Right renal cortex interstitium (tissue), 3 donors: ENCODE measurements around the gene ETV6. TPM values are rescaled to one million over a fixed set of nuclear protein-coding genes. Genes with fewer than 3 reads are reported as not detected.
A peak's percentile ranks its signal among the peaks of the same experiment; 100 is the strongest.
"Not testable (repeated sequence)": the region's sequence is repeated elsewhere in the genome, so short reads cannot be mapped to it uniquely, and the experiment has no call there.

Experiments
- DNase-seq, 3 donors: peaks; one replicate each; pipeline ENCODE4 v3.0.0-alpha.2; 2013; ENCODE audit warnings: low read depth in 3 of 3, low spot score in 2 of 3
- polyA plus RNA-seq, 3 donors: library from polyadenylated mRNA; unstranded; fragments of 120-200 nt; gene quantifications; one replicate each; pipeline ENCODE4 v1.2.1, GENCODE V29; 2013; ENCODE audit not compliant: insufficient read length in 3 of 3

The ETV6 gene
- 10 to 100 TPM; 12.8 to 13.3 (median 13.0) TPM for polyA plus RNA-seq

DNA sequence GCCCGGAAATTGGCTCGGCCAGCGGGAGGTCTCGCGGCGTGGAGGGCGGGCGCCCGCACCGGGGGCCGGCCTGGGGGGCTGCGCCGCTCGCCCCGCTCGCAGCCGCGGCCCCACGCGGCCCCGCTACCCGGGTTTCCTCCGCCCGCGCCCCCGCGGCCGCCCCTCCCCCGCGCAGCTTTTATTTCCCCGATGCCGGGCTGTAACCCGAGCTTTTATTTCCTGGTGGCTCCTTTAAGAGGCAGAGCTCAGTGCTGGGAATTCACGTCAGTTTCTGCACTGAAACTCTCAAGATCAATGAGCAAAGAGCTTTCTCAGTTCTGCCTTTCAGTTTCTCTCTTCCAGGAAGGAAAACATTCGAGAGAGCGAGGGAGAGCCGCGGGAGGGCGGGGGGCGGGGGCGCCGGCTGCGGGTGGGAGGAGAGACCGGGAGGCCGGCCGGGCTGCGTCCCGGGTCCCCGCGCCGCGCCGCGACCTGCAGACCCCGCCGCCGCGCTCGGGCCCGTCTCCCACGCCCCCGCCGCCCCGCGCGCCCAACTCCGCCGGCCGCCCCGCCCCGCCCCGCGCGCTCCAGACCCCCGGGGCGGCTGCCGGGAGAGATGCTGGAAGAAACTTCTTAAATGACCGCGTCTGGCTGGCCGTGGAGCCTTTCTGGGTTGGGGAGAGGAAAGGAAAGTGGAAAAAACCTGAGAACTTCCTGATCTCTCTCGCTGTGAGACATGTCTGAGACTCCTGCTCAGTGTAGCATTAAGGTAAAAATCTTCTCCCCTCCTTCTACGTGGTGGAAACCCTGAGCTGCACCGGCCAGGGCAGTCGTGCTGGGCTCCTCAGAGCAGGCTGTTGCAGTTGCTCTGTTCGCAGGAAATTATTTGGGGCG lies at the start of gene ETV6:
ETV6 (plus strand) TSS at position 262 of the 873 bp plus-strand sequence; CDS start at position 716, 454 bp downstream.
- peak in 2 of 3 donors; percentile 65 to 74 for DNase-seq

DNA sequence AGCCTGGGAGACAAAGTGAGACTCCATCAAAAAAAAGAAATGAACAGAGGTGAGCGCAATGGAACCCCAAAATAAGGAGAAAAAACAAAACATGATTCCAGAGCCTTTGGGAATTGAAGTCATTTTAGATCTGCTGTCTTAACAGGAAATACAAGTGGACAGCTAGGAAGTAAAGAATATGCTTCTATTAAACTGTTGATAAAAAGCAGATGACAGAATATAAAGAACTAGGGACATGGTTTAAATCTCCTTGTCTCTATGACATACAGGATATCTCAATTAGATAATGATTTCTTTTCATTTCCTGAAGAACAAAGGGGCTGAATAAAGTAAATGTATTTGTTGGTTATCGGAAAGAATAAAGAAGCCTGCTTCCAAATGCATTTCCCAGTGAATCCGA lies 49.3 kb upstream of the ETV6 start:
- no peak for DNase-seq

DNA sequence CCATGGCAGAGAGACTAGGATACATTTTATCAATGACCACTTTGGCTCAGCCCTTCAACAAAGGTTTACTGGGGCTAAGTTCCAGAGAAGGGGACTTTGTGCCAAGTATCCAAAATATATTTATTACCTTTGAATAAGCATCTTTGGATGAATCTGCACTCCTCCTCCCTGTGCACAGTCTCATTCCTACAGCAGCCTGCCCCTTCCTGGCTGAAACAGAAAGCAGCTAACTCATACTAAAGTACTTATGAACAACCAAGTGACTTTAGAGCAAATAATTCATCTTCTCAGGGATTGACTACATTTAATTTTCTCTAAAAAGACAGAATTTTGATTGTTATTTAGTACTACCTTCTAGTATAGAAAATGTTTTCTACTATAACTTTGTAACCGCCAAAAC lies 47.8 kb upstream of the ETV6 start:
- no peak for DNase-seq

DNA sequence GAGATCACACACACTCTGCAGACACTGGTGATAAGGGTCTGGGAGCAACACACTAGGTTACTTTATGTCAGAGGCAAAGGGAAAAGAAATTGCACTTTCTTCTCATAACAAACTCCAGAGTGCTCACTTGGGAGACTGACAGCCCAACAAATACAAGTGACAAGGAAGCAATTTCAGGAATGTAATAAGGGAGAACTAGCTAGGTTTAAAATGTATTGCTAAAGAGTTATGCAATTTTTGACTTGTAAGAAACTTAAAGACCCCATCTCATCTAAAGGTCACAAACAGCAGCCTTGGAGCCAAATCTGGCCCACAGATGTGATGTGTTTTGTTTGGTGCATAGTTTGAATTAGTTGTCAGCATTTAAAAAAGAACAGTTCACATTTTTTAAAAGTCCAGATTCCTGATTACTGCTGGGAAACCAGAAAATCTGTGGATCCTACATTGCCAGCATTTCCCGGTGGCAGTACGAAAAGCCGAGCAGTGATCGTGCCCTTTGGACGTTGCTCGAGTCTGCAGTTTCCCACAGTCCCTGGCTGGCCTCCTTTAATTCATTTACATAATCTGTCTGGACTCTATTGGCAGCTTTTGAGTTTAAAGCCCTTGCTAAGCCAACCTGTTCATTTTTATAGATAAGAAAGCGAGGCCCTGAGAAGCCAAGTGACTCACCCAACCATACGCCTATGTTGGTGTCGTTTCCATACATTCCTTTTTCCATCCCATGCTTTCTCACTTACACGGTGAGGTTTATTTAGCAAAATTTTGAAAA lies 42.0 kb upstream of the ETV6 start:
- DNase-seq, result no peak

DNA sequence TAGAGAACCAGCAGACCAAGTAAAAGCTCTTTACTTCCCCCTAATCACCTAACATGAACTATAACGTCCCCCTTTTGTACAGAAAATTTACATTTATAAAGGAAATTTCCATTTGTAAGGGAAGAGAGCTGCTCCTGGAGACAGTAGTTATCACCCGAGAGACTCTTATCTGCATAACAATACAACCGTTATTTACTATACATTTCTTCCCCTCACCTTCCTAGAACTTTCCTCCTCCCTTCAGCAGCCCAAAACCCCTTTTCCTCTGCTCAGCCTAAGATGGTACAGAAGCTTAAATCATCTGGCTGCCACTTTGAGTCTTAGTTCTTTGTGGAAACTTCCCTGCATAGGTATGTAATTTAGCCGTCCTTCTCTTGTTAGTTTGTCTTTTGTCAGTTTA lies 40.4 kb upstream of the ETV6 start:
- DNase-seq, result no peak

DNA sequence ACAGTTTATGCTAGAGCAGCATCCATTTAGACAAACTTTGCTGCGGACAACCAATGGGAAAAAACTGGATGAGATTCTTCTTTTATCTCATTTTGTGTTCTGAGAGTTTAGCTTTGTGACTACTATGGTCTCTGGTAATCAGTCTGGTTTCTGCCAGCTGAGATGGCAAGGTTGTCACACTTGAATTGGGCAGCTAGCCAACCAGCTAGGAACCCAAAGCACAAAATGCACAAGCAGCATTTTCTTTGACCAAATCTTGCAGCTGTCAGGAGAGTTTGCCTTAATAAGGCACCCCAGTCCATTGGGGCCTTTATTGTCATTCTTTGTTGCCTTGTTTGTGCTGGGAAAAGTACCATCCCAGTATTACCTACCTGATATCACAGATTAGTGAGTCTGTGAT lies 34.0 kb upstream of the ETV6 start:
- no peak for DNase-seq

DNA sequence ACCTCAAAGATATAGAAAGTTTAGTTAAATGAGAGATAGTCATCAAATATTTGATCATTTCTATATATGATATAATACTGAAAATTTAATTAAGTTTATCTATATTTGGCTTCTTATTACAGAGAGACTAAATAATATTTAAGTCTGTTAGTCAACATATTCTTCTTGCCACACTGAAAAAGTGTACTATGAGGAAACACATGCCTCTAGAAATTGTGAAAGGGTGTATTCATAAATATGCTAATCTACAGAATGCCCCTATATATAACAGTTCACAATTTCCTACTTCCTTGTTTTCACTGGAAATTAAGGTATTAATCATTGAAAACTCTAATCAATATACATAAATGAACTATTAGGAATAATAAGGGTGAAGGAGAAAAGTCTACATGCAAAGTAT lies 31.4 kb upstream of the ETV6 start:
- DNase-seq, result no peak

DNA sequence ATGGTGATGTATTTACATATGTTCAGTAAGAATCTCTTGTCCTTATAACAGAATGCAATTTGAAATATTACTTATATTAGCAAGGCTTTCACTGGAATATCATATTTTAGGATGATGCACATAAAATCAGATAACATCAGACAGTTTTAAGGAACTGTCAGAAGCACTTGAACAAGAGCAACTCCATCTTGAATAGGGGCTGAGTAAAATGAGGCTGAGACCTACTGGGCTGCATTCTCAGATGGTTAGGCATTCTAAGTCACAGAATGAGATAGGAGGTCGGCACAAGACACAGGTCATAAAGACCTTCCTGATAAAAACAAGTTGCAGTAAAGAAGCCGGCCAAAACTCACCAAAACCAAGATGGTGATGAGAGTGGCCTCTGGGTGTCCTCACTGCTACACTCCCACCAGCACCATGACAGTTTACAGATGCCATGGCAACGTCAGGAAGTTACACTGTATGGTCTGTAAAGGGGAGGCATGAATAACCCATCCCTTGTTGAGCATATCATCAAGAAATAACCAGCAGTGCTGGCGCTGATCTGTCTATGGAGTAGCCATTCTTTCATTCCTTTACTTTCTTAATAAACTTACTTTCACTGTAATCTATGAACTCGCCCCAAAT lies 27.6 kb upstream of the ETV6 start:
- DNase-seq, result no peak

DNA sequence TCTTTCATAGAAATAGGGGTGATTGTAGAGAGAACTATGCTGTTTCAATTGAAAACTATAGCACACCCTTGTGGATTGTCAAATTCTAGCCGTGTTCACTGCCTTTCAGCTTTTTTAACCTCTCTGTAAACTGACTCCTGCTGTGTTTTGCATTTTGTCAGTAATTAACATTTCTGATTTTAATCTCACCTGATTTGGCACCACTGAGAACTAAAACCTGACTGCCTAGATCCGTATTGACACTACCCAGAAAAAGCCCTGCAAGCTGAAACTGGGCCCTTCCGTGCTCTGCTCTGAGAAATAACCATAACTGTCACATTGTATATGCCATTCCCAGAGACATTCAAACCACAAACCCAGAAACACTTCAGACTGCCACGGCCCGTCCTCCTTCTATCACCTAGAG lies 26.6 kb upstream of the ETV6 start:
- no peak for DNase-seq

DNA sequence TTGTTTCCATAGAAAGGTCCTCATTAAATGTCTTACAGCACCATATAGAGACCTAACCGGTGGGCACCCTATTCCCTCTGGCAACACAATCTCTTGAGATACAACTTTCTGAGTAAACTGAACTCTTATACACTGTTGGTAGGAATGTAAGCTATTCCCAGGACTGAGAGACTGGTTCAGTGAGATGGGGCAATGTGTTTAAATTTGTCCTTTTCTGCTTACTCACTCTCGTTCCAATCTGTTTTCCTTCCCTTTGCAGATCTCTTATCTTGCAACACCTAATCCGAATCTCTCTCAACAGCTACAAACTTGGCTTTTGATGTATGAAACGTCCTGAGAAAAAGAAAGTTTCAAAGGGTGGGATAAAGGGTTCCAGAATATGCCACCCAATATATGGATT lies 26.1 kb upstream of the ETV6 start:
- no peak for DNase-seq

DNA sequence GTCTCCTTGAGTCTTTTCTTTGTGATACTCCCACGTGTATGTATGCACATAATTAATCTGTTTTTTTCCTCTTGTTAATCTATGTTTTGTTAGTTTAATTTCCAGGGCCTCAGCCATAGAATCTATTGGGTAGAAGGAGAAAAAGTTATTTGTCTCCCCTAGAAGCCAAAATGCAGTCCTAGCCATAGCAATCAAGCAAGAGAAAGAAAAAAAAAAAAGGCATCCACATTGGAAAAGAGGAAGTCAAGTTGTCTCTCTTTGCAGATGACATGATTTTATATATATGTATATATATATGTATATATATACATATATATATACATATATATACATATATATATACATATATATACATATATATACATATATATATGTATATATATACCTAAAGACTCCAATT lies 25.4 kb upstream of the ETV6 start:
- DNase-seq, result no peak

DNA sequence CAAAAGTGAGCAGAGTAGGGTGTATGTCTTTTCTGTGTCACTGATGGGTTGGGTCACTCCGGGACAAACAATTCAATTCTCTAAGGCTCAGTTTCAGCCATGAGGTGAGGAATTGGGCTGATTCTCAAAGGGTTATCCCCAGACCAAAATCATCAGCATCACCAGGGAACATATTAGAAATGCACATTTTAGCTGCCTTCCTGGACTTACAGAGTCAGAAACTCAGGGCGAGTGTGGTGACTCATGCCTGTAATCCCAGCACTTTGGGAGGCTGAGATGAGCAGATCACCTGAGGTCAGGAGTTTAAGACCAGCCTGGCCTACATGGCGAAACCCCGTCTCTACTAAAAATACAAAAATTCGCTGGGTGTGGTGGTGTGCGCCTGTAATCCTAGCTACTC lies 21.8 kb upstream of the ETV6 start:
- DNase-seq, result not testable (repeated sequence)

DNA sequence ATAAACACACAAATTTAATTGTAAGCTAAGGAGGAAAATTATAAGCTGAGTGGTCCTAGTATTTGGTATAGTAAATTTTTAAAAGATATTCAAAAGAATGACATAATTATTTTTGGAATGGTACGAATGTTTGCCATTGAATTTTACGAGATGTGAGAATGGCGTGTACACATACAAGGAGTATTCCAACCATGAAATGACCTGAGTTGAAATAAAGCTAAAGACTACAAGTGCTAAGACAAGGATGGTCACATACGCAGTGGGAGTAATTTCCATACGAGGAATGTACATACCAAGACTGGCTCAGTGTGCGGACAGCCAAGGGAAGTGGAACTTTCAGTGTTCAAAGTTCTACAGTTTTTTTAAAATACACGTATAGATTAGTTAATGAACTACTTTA lies 21.1 kb upstream of the ETV6 start:
- no peak for DNase-seq

DNA sequence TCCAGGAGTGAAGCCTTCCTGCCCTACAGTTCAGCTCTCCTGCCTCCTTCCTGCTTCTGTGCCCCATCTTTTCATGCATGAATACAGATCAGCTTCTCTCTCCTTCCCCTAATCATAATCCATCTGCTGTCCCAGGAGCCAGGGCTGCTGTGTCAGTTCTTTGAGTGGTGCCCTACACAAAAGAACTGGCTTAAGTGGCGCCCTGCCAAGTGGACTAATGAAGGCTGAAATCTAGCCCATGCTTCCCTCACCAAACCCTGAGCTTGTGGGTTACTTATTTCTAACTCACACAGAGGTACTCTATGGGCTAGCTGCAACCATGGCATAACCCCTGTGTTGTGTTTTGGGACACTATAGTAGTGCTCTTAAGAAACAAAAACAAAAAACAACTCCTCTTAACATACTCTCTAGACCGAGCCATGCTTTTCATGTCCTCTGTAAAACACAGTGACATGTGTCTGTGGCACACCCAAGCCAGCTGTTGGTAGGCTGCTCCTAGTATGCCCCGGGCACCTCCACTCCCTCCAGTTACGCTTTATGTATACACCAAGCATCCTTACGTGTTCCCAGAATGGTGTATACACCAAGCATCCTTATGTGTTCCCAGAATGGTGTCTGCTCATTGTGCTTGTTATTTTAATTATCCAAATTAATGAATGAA lies 19.3 kb upstream of the ETV6 start:
- DNase-seq, result no peak

DNA sequence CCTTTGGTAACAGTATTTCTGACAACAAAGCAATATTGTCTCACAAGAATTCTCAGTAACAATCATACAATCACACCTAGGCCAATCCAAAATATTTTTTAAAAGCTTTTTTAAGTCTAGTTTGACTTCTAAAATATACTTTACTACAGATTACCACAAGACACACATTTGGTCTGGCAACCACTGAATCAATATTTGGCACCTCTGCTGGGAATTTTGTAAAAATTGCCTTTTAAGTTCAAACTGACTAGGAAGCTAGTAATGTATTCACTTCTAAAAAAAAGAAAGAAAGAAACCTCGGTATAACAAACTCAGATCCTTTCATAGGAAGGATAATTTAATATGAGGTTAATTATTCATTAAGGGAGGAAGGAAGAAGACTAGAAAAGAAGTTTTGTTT lies 18.2 kb upstream of the ETV6 start:
- no peak for DNase-seq

DNA sequence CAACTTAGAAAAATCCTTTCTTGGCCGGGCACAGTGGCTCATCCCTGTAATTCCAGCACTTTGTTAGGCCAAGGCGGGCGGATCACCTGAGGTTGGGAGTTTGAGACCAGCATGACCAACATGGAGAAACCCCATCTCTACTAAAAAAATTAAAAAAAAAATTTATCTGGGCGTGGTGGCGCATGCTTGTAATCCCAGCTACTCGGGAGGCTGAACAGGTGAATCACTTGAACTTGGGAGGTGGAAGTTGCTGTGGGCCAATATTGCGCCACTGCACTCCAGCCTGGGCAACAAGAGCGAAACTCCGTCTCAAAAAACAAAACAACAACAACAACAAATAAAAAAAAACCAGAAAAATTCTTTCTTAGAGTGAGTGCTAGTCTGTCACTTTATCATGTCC lies 17.6 kb upstream of the ETV6 start:
- not testable (repeated sequence) for DNase-seq

DNA sequence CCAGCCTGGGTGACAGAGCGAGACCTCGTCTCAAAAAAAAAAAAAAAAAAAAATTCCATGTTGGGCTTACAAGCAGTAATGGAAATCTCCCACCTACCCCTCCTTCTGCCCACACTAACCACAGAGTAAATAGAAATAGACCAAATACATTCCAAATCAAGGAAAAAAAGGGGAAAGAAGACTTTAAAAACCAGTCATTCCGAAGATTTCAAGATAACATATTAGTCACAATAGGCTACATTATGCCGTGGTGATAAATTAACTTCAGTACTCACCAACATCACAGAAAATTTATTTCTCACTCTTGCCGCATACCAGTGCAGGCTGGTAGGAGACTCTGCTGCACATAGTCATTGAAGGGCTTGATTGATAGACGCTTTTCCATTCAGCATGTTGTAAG lies 15.5 kb upstream of the ETV6 start:
- no peak for DNase-seq

DNA sequence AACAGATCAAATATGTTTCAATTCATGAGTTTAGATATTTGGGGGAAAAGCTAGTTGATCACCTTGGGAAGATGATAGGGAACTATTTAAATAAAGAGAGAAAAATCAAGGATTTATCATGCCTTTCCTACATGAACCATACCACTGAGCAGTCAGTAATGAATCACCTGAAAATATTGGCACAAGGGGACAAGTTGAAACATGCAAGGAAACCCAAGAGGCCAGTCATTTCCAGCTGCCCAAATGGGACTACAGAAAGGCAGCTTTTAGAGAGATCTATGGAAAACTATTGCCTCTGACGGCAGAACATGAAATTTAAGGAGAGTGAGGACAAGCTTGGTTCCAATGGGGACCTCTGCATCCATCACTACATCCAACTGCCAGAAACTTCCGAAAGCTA lies 14.1 kb upstream of the ETV6 start:
- no peak for DNase-seq

DNA sequence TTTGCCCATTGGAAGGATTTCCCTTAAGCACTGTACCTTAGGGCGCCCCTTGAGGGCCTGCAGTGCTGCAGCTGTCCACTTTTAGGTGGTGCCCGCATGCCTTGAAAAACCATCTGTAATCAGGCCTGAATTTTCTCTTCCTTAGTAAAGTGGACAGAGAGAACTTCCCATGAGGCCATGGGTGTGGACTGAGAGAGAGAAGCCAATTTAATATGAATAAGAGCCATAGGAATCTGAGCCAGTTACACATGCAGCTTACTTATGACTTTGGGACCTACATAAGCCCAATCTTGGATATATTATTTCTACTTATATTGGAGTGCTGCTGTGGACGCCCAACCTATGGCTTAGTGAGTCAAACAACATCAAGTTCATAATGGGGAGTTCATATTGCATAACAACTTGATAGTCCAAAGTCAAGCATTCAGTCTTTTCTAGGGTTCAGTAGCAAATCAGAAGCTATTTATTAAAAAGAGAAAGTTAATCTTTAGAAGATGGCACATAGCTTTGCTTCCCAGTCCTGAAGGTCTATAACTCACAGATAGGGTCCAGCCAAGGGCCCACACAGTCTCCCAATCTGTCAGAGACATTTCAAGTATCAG lies 11.1 kb upstream of the ETV6 start:
- DNase-seq, result no peak

DNA sequence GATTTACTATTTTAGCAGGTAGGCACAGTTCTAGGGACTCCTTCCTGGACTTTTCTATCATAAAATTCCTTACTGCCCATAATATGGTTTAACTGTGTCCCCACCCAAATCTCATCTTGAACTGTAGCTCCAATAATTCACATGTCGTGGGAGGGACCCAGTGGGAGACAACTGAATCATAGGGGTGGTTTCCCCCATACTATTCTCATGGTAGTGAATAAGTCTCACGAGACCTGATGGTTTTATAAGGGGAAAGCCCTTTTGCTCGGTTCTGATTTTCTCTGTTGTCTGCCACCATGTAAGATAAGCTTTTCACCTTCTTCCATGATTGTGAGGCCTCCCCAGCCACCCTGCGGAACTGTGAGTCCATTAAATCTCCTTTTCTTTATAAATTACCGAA lies 10.0 kb upstream of the ETV6 start:
- no peak for DNase-seq

DNA sequence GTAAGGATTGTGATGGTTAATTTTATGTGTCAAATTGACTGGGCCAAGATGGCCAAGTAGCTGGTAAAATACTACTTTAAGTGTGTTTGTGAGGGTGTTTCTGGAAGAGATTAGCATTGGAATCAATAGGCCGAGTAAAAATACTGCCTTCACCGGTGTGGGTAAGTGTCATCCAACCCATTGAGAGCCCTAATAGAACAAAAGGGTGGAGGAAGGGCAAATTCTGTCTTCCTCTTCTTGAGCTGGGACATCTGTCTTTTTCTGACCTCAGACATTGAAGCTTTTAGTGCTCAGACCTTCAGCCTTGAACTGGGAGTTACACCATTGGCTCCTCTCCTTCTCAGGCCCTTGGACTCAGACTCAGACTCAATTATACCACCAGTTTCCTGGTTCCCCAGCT lies 8.0 kb upstream of the ETV6 start:
- DNase-seq, result no peak
